GM12891 (cell line): Measurements from ENCODE around the gene CD84.

Experiments used
- PAX5 ChIP-seq: IDR thresholded peaks from 2 replicates; pipeline ENCODE4 v1.6.1; 2011; ENCODE audit warnings: low read length, moderate library complexity, mild to moderate bottlenecking; ENCODE audit not compliant: insufficient read depth, severe bottlenecking
- POLR2AphosphoS5 ChIP-seq: IDR thresholded peaks from 2 replicates; pipeline ENCODE4 v1.6.1; 2011; ENCODE audit warnings: low read depth, low read length, control low read depth

GRCh38 chr1:160492617-160493016 is 86.7 kb downstream of the CD84 start:
- TF ChIP-seq PAX5 (no peak), POLR2AphosphoS5 (no peak)
